Pancreas (tissue), 10 donors: Measurements from ENCODE around the gene NPTN. TPM values are rescaled to one million over a fixed set of nuclear protein-coding genes. Genes with fewer than 3 reads are reported as not detected.

ENCODE experiments used
- ATAC-seq, 4 donors: fragments of 200-7000 bp; cut with Tn5 transposase; one replicate each; pipeline versions ENCODE4 v1.8.0 to v1.9.1; 2020; ENCODE audit warnings: mild to moderate bottlenecking in 4 of 4, moderate library complexity in 4 of 4
- DNase-seq, 6 donors: peaks; one replicate each; pipeline ENCODE4 v3.0.0-alpha.2; 2020
- FAIRE-seq: peaks from 2 replicates; lab custom pipeline; 2012; peaks lifted over from hg19 to GRCh38; lab: Jason Lieb, UNC
- H3K27ac ChIP-seq, 4 donors: fragments of 200-600 bp; sonication (generic); 1 replicate in 3 of 4; 2 replicates in 1 of 4; pipeline versions ENCODE4 v1.5.0 to v1.8.0; 2020
- H3K27me3 ChIP-seq, 4 donors: fragments of 200-600 bp; one replicate each; pipeline ENCODE4 v1.8.0; 2021
- H3K36me3 ChIP-seq, 3 donors: fragments of 200-600 bp; sonication (generic) in 1 of 3; one replicate each; pipeline versions ENCODE4 v1.5.0 to v1.8.0; 2020 to 2021
- H3K4me1 ChIP-seq, 3 donors: fragments of 200-600 bp; one replicate each; pipeline ENCODE4 v1.8.0; 2021
- H3K4me3 ChIP-seq, 4 donors: fragments of 200-600 bp; sonication (generic) in 2 of 4; one replicate each; pipeline versions ENCODE4 v1.5.0 to v1.8.0; 2020 to 2021
- H3K9me3 ChIP-seq, 4 donors: fragments of 200-600 bp; one replicate each; pipeline ENCODE4 v1.8.0; 2021
- CTCF ChIP-seq, 4 donors: fragments of 200-600 bp; sonication (generic) in 3 of 4; IDR thresholded peaks; one replicate each; pipeline versions ENCODE4 v1.5.0 to v1.8.0; 2021; ENCODE audit warnings: antibody characterized with exemption in 4 of 4
- WGBS, 2 donors: extraction: QIAGEN DNeasy Blood & Tissue Kit; methylation state at CpG; one replicate each; pipeline ENCODE4 v1.1.7; 2013; 5-methylcytosine and 5-hydroxymethylcytosine counted together
- intact Hi-C, 3 donors: fragments of 100-400 bp; cut with DNase I; formaldehyde crosslinking; loops; one replicate each; pipeline versions ENCODE4 v1.11.1 to v1.14.2; 2022
- polyA plus RNA-seq, 2 donors: library from polyadenylated mRNA; stranded (reverse); fragments of 200-250 nt; gene quantifications; one replicate each; pipeline ENCODE4 v1.2.3, GENCODE V29; 2013
- total RNA-seq, 6 donors: library from RNA; stranded (reverse); fragmentation: NEBNext Ultra II Directional in 4 of 6; extraction: Animal tissue kit (Norgen Biotek cat#: 25700) in 4 of 6; gene quantifications; one replicate each; pipeline versions ENCODE4 v1.2.1 to v1.2.4, GENCODE V29; 2021 to 2023
- donor health status: healthy with polysubstance abuse.
- donor health status: DM: no; HTN: no; CAD: no; lungs with moderate emphysema.
- donor health status: DM: no; HTN: no; CAD: no.
- donor health status: control.
- donor health status: control.
- donor health status: Bipolar disorder and iron deficiency.
- donor health status: DM: yes; HTN: yes; CAD: no.
- donor health status: DM: no; HTN: no; CAD: no.
- donor health status: DM: no; HTN: no; CAD: no.
- donor health status: DM: yes; HTN: yes; CAD: no.

The NPTN gene
- total and polyA plus RNA-seq, 8 donors = 16.2 to 61.9 (median 36.8) TPM

GRCh38 chr15:73538123-73538522, 95.1 kb downstream of the NPTN start:
- intact Hi-C loops = no loop called here
- ATAC-seq (no peak), FAIRE-seq (no peak), DNase-seq (no peak)
- Histone ChIP-seq H3K4me3 (no peak overlapping the region), H3K4me1 (no peaks in the 10 kb centered on the region), H3K36me3 (no peaks in the 10 kb centered on the region), H3K27ac (no peak overlapping the region), H3K9me3 (no peaks in the 10 kb centered on the region), H3K27me3 (no peaks in the 10 kb centered on the region)
- no peak for TF ChIP-seq CTCF (IDR thresholded peaks at IDR 0.05)
- 94 to 95% methylated on average over 2 of the region's 2 CpGs for WGBS, 2 donors

- H3K9me3 ChIP-seq = no peaks in the 10 kb centered on the region
- WGBS, 2 donors = 56 to 62% methylated on average over 3 of the region's 3 CpGs
These were observed 102.5 kb downstream of the NPTN start for GRCh38 chr15:73530649-73531048.

GRCh38 chr15:73527598-73527997, 105.6 kb downstream of the NPTN start:
- ATAC-seq = no peak
- no peak for TF ChIP-seq CTCF (IDR thresholded peaks at IDR 0.05)
- WGBS, 2 donors = 90 to 92% methylated on average over 2 of the region's 2 CpGs
- Histone ChIP-seq H3K36me3 (no peaks in the 10 kb centered on the region), H3K27ac (no peak overlapping the region), H3K9me3 (no peaks in the 10 kb centered on the region), H3K27me3 (no peaks in the 10 kb centered on the region), H3K4me1 (no peaks in the 10 kb centered on the region), H3K4me3 (no peak overlapping the region)
- intact Hi-C loops = no loop called here
- DNase-seq = no peak
- FAIRE-seq = no peak

More at GRCh38 chr15:73530649-73531048, 102.5 kb downstream of the NPTN start:
- ATAC-seq (no peak), FAIRE-seq (no peak), DNase-seq (no peak)
- H3K27ac ChIP-seq = no peak overlapping the region
- no peak overlapping the region for H3K4me3 ChIP-seq
- H3K27me3 ChIP-seq = no peaks in the 10 kb centered on the region
- intact Hi-C loops = no loop called here
- no peaks in the 10 kb centered on the region for H3K36me3 ChIP-seq
- no peak for TF ChIP-seq CTCF (IDR thresholded peaks at IDR 0.05)
- H3K4me1 ChIP-seq = no peaks in the 10 kb centered on the region

- 73 to 96% methylated on average over 1 of the region's 1 CpG for WGBS, 2 donors
These were observed 108.3 kb downstream of the NPTN start for GRCh38 chr15:73524919-73525318.

More at GRCh38 chr15:73524919-73525318, 108.3 kb downstream of the NPTN start:
- FAIRE-seq (no peak), ATAC-seq (no peak), DNase-seq (no peak)
- Histone ChIP-seq H3K36me3 (no peaks in the 10 kb centered on the region), H3K27me3 (no peaks in the 10 kb centered on the region), H3K9me3 (no peaks in the 10 kb centered on the region), H3K4me3 (no peak overlapping the region), H3K4me1 (no peaks in the 10 kb centered on the region), H3K27ac (no peak overlapping the region)
- intact Hi-C loops = no loop called here
- TF ChIP-seq CTCF (IDR thresholded peaks at IDR 0.05) = no peak
